Activated T-helper 1 cell treated with anti-CD3 and anti-CD28 coated beads, Interleukin-12 subunit alpha, Interleukin-12 subunit beta, Interleukin-2, Interleukin-4 antibody, amounts not matched to agents 30 ng/mL and 10 ng/mL and 1 ng/mL, durations not matched to agents 14 hours and 24 hours and 36 hours (primary cell): ENCODE measurements around the gene SMTNL2. TPM values are rescaled to one million over a fixed set of nuclear protein-coding genes. Genes with fewer than 3 reads are reported as not detected.
A peak's percentile ranks its signal among the peaks of the same experiment; 100 is the strongest.
"Not testable (repeated sequence)": the region's sequence is repeated elsewhere in the genome, so short reads cannot be mapped to it uniquely, and the experiment has no call there.

ENCODE experiments used
- DNase-seq: peaks from one replicate; pipeline ENCODE4 v3.0.0; 2021; ENCODE audit warnings: low spot score
- H3K27ac Mint-ChIP-seq: one replicate; pipeline ENCODE4 v1.8.0; 2021; ENCODE audit warnings: mild to moderate bottlenecking, mixed read lengths
- H3K27me3 Mint-ChIP-seq: one replicate; pipeline ENCODE4 v1.8.0; 2022; ENCODE audit warnings: mild to moderate bottlenecking, moderate library complexity, mixed read lengths; ENCODE audit not compliant: insufficient read depth
- H3K36me3 Mint-ChIP-seq: one replicate; pipeline ENCODE4 v1.8.0; 2021; ENCODE audit warnings: low read depth, mixed read lengths
- H3K4me1 Mint-ChIP-seq: one replicate; pipeline ENCODE4 v1.8.0; 2021; ENCODE audit warnings: low read depth, mixed read lengths
- H3K4me3 Mint-ChIP-seq: one replicate; pipeline ENCODE4 v1.8.0; 2021; ENCODE audit warnings: mild to moderate bottlenecking, moderate library complexity, mixed read lengths
- H3K9me3 Mint-ChIP-seq: one replicate; pipeline ENCODE4 v1.8.0; 2021; ENCODE audit warnings: mixed read lengths
- intact Hi-C: fragments of 100-400 bp; cut with micrococcal nuclease; formaldehyde crosslinking; loops from one replicate; pipeline ENCODE4 v1.15.1; 2024
- total RNA-seq: library from RNA; stranded (reverse); gene quantifications from 2 replicates; pipeline ENCODE4 v1.2.3, GENCODE V29; 2022

SMTNL2 gene
- total RNA-seq, 1 donor from 2014 or later = not detected

GRCh38 chr17:4587803-4588202 lies 3.5 kb downstream of the SMTNL2 start:
- intact Hi-C loops = no loop called here
- H3K36me3 Mint-ChIP-seq = no peaks in the 10 kb centered on the region
- H3K4me1 Mint-ChIP-seq = no peaks in the 10 kb centered on the region
- H3K27ac Mint-ChIP-seq = no peak overlapping the region
- H3K4me3 Mint-ChIP-seq = no peak overlapping the region
- DNase-seq = no peak
- H3K9me3 Mint-ChIP-seq = no peaks in the 10 kb centered on the region
- peaks cover 44% of the 10 kb centered on the region for H3K27me3 Mint-ChIP-seq

GRCh38 chr17:4588391-4588790 lies 4.1 kb downstream of the SMTNL2 start:
- intact Hi-C loops = no loop called here
- Mint-ChIP-seq H3K36me3 (no peaks in the 10 kb centered on the region), H3K27ac (no peak overlapping the region), H3K4me1 (no peaks in the 10 kb centered on the region), H3K4me3 (no peak overlapping the region), H3K27me3 (peaks cover 38% of the 10 kb centered on the region), H3K9me3 (no peaks in the 10 kb centered on the region)
- DNase-seq = no peak

- intact Hi-C loops = no loop called here
- Mint-ChIP-seq H3K27me3 (peaks cover 36% of the 10 kb centered on the region), H3K27ac (no peak overlapping the region), H3K9me3 (no peaks in the 10 kb centered on the region), H3K4me3 (no peak overlapping the region), H3K36me3 (no peaks in the 10 kb centered on the region), H3K4me1 (no peaks in the 10 kb centered on the region)
- no peak for DNase-seq
Measured at GRCh38 chr17:4588898-4589625, 4.7 kb downstream of the SMTNL2 start.

- H3K4me3 Mint-ChIP-seq, H3K36me3 Mint-ChIP-seq, H3K4me1 Mint-ChIP-seq, H3K9me3 Mint-ChIP-seq, DNase-seq, intact Hi-C loops, H3K27ac Mint-ChIP-seq: not testable (repeated sequence)
- peaks cover 34% of the 10 kb centered on the region for H3K27me3 Mint-ChIP-seq
Measured at GRCh38 chr17:4590042-4590441, 5.7 kb downstream of the SMTNL2 start.

- Mint-ChIP-seq H3K9me3 (no peaks in the 10 kb centered on the region), H3K27me3 (peaks cover 26% of the 10 kb centered on the region), H3K4me3 (no peak overlapping the region), H3K27ac (no peak overlapping the region), H3K36me3 (no peaks in the 10 kb centered on the region), H3K4me1 (no peaks in the 10 kb centered on the region)
- intact Hi-C loops = no loop called here
- DNase-seq = no peak
Measured at GRCh38 chr17:4590981-4591453, 6.7 kb downstream of the SMTNL2 start.

GRCh38 chr17:4591529-4591928 lies 7.2 kb downstream of the SMTNL2 start:
- Mint-ChIP-seq H3K27ac (no peak overlapping the region), H3K9me3 (no peaks in the 10 kb centered on the region), H3K4me3 (no peak overlapping the region), H3K27me3 (peaks cover 21% of the 10 kb centered on the region), H3K36me3 (no peaks in the 10 kb centered on the region), H3K4me1 (no peaks in the 10 kb centered on the region)
- no peak for DNase-seq
- intact Hi-C loops = no loop called here

DNA sequence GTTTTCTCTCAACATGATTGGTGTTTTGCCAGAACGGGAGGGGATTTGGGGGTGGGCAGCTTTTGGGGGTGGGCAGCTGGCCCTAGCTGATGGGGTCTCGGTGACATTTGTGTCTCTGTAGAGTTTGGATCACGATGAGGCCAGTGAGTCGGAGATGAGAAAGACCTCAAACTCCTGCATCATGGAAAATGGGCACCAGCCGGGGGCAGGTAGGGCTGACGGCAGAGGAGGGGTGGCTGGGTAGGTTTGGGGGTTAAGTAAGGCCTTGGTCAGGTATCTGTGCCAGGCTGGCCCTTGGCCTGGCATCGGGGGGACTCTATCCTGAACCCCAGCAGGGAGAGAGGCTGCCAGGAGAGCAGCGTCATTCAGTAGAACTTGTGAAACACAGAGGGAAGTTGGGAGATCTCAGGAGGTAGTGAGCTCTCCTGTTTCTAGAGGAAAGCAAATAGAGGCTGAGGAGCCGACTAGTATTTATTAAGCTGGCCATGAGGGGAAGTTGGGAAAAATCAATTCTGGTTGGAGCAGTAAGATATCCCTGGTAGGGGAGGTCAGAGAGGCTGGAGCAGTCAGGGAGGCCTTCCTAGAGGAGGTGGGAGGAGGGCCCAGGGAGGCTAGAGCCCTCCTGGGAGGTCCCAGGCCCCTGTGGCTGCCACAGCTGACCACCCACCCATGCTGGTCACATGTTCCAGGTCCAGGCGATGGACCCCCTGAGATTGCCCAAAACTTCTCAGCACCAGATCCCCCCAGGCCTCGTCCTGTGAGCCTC lies 8.1 kb downstream of the SMTNL2 start:
- no peaks in the 10 kb centered on the region for H3K4me1 Mint-ChIP-seq
- H3K36me3 Mint-ChIP-seq = no peaks in the 10 kb centered on the region
- no peak overlapping the region for H3K4me3 Mint-ChIP-seq
- no peak overlapping the region for H3K27ac Mint-ChIP-seq
- H3K27me3 Mint-ChIP-seq = peaks cover 17% of the 10 kb centered on the region
- intact Hi-C loops = no loop called here
- DNase-seq = no peak
- H3K9me3 Mint-ChIP-seq = no peaks in the 10 kb centered on the region

DNA sequence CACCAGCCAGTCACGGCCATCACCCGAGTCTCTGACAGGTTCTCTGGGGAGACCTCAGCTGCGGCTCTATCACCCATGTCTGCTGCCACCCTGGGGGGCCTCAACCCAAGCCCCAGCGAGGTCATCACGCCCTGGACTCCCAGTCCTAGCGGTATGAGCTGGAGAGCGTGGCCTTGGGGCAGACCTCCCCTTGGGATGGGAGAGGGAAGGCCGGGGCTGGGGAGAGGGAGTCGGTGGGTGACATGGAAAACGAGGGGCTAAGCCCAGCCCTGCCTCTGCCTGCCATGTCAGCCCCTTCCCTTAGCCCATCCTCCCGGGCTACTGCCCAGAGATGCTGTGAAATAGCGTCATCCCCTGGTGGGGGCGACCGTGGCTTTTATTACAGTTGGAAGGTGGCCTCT lies 8.7 kb downstream of the SMTNL2 start:
- intact Hi-C loops = no loop called here
- no peak for DNase-seq
- Mint-ChIP-seq H3K4me3 (no peak overlapping the region), H3K27me3 (peaks cover 12% of the 10 kb centered on the region), H3K36me3 (no peaks in the 10 kb centered on the region), H3K4me1 (no peaks in the 10 kb centered on the region), H3K9me3 (no peaks in the 10 kb centered on the region), H3K27ac (no peak overlapping the region)

DNA sequence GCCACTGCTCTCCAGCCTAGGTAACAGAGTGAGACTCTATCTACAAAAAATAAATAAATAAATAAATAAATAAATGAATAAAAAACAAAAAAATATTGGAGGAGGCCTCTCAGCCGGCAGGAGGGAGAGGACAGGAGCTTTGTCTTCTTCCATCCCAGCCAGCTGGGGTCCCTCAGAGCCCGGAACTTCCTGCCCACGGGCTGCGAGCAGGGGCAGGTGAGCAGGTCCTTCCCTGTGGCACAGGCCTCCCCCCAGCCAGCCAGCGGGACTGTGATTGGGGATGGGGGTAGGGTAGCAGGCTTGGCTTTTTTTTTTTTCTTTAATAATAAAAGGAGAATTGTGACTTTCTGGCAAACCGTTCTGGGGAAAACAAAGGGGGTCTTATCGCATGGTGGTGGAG lies 10.1 kb downstream of the SMTNL2 start:
- Mint-ChIP-seq H3K27me3 (peaks cover 6% of the 10 kb centered on the region), H3K4me1 (no peaks in the 10 kb centered on the region), H3K27ac (no peak overlapping the region), H3K9me3 (no peaks in the 10 kb centered on the region), H3K4me3 (no peak overlapping the region), H3K36me3 (no peaks in the 10 kb centered on the region)
- intact Hi-C loops = no loop called here
- no peak for DNase-seq

DNA sequence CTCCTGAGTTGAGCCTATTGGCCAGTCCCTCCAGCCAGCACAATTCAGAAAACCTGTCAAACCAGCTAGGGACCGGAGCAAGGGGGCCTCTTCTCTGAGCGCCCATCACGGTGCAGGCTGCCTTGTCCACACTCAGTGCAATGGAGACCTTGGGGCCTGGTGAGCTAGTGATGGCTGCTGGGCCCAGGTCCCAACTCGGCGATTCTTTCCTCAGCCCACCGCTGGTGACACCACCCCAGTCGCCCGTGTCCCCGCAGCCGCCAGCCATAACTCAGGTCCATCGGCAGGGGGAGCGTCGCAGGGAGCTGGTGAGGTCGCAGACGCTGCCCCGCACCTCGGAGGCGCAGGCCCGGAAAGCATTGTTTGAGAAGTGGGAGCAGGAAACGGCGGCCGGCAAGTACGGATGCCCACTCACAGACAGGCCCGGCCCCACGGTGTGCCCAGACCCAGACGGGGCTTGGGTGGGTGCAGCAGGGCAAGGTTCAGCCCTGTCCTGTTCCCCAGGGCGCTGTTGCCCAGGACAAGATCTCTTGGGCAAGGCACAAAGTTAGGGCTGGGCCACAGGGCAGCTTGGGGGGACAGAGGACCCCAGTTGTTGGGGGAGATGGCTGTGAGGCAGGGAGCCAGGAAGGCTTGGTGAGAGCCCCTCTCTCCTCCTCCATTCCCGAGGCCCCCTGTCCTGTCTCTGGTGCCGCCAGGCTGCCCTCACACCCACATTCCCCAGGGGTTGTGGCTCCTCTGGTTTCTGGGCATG lies 10.8 kb downstream of the SMTNL2 start:
- H3K4me3 Mint-ChIP-seq = no peak overlapping the region
- peaks cover 6% of the 10 kb centered on the region for H3K27me3 Mint-ChIP-seq
- H3K9me3 Mint-ChIP-seq = no peaks in the 10 kb centered on the region
- DNase-seq = peak; percentile 6
- no peaks in the 10 kb centered on the region for H3K4me1 Mint-ChIP-seq
- no peaks in the 10 kb centered on the region for H3K36me3 Mint-ChIP-seq
- intact Hi-C loops = no loop called here
- no peak overlapping the region for H3K27ac Mint-ChIP-seq

GRCh38 chr17:4595685-4596342 lies 11.5 kb downstream of the SMTNL2 start:
- H3K36me3 Mint-ChIP-seq, H3K4me3 Mint-ChIP-seq, intact Hi-C loops, H3K27ac Mint-ChIP-seq, H3K4me1 Mint-ChIP-seq, H3K27me3 Mint-ChIP-seq, DNase-seq, H3K9me3 Mint-ChIP-seq: not testable (repeated sequence)

DNA sequence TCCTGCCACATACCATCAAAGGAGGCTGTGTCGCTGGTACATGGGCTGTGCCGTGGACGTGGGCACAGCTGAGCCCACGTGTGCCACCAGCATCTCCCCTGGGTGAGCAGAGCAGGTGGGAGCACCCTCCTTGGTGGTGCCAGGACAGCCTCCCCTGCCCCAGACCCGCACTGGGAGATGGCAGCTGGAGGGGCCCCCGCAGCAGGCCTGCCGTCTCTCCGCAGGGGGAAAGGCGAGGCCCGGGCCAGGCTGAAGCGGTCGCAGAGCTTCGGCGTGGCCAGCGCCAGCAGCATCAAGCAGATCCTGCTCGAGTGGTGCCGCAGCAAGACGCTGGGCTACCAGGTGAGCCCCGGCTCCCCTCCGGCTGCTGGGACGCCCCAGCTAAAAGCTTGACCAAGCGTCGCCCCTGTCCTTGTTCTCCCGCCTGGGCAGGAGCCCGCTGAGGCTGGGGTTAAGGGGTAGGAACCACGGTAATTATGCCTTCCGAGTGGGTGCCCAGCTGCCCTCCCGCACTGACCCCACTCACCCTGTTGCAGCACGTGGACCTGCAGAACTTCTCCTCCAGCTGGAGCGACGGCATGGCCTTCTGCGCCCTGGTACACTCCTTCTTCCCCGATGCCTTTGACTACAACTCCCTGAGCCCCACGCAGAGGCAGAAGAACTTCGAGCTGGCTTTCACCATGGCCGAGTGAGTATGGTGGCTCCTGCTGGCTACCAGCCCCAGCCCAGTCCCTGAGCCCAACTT lies 12.5 kb downstream of the SMTNL2 start:
- H3K4me1 Mint-ChIP-seq = no peaks in the 10 kb centered on the region
- no peaks in the 10 kb centered on the region for H3K9me3 Mint-ChIP-seq
- no peak overlapping the region for H3K27ac Mint-ChIP-seq
- H3K27me3 Mint-ChIP-seq = peaks cover 6% of the 10 kb centered on the region
- H3K4me3 Mint-ChIP-seq = no peak overlapping the region
- no peaks in the 10 kb centered on the region for H3K36me3 Mint-ChIP-seq
- DNase-seq = no peak
- intact Hi-C loops = no loop called here
